ENCODE results near the gene SUPT5H. TPM values are rescaled to one million over a fixed set of nuclear protein-coding genes. Genes with fewer than 3 reads are reported as not detected.

The SUPT5H gene
- total RNA-seq, 1 donor from 2014 or later: 139 TPM

DNA sequence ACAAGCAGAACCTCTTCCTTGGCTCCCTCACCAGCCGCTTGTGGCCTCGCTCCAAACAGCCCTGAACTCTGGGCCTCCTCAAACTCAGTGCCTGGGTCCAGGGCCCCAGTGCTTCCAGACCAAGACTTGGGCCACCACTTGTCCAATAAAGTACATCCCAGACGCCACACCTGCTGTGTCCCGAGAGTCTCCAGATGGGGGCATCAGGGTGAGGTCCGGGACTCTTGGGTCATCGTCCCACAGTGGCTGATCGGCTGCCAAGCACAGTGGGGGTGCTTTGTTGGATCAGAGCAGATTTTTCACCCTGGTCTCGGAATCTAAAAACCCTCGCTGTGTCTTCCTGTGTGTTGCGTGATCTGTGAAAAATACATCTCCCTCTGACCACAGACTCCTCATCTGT lies 44.4 kb downstream of the SUPT5H start:
- Mint-ChIP-seq H3K4me1 (ENCODE audit: unreplicated experiment) (peaks cover 4% of the 10 kb centered on the region), H3K36me3 (ENCODE audit: low read depth, unreplicated experiment) (peaks cover 29% of the 10 kb centered on the region), H3K4me3 (ENCODE audit: unreplicated experiment) (peak overlapping the region; percentile 47), H3K27ac (ENCODE audit: unreplicated experiment) (no peak overlapping the region), H3K27me3 (ENCODE audit: unreplicated experiment) (peaks cover 8% of the 10 kb centered on the region), H3K9me3 (ENCODE audit: unreplicated experiment) (no peaks in the 10 kb centered on the region)
- TF ChIP-seq, protein P1, sequence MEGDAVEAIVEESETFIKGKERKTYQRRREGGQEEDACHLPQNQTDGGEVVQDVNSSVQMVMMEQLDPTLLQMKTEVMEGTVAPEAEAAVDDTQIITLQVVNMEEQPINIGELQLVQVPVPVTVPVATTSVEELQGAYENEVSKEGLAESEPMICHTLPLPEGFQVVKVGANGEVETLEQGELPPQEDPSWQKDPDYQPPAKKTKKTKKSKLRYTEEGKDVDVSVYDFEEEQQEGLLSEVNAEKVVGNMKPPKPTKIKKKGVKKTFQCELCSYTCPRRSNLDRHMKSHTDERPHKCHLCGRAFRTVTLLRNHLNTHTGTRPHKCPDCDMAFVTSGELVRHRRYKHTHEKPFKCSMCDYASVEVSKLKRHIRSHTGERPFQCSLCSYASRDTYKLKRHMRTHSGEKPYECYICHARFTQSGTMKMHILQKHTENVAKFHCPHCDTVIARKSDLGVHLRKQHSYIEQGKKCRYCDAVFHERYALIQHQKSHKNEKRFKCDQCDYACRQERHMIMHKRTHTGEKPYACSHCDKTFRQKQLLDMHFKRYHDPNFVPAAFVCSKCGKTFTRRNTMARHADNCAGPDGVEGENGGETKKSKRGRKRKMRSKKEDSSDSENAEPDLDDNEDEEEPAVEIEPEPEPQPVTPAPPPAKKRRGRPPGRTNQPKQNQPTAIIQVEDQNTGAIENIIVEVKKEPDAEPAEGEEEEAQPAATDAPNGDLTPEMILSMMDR (IDR thresholded peaks at IDR 0.05; ENCODE audit: unreplicated experiment): no peak
- no peak for DNase-seq (ENCODE audit: low spot score)

DNA sequence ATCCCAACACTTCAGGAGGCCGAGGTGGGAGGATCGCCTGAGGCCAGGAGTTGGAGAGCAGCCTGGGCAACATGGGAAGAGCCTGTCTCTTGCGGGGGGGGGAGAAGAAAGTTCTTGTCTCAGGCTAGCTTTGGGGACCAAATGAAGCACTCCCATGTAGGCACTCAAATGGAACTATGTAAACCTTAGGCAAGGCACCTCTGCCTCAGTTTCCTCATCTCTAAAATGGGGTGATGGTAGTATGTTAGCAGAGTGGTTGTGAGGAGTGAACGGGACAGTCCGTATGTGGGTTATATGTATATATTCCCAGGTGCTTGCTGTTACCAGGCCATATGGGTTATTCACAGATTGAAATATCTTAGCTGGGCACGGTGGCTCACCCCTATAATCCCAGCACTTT lies 46.8 kb downstream of the SUPT5H start:
- TF ChIP-seq, protein P1 (IDR thresholded peaks at IDR 0.05; ENCODE audit: unreplicated experiment): no peak
- Mint-ChIP-seq H3K4me3 (ENCODE audit: unreplicated experiment) (no peak overlapping the region), H3K36me3 (ENCODE audit: low read depth, unreplicated experiment) (peaks cover 22% of the 10 kb centered on the region), H3K9me3 (ENCODE audit: unreplicated experiment) (no peaks in the 10 kb centered on the region), H3K4me1 (ENCODE audit: unreplicated experiment) (peaks cover 3% of the 10 kb centered on the region), H3K27me3 (ENCODE audit: unreplicated experiment) (peaks cover 3% of the 10 kb centered on the region), H3K27ac (ENCODE audit: unreplicated experiment) (no peak overlapping the region)
- DNase-seq (ENCODE audit: low spot score): no peak

DNA sequence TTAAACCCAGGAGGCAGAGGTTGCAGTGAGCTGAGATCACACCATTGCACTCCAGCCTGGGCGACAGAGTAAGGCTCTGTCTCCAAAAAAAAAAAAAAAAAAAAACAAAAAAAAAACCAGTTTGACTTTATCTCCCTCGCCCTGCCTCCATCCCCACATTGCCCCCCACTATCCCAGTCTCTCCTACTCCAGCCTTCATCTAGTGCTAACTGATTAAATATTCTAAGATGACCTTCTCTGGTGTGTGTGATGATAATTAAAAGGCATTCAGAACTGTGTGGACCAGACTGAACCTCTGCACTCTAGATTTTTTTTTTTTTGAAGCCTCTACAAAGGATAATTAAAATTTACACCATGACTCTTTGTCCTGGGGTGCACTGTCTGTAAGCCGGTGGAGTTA lies 47.4 kb downstream of the SUPT5H start:
- Mint-ChIP-seq H3K4me3 (ENCODE audit: unreplicated experiment) (peak overlapping the region; percentile 34), H3K27ac (ENCODE audit: unreplicated experiment) (no peak overlapping the region), H3K9me3 (ENCODE audit: unreplicated experiment) (no peaks in the 10 kb centered on the region), H3K4me1 (ENCODE audit: unreplicated experiment) (peaks cover 3% of the 10 kb centered on the region), H3K27me3 (ENCODE audit: unreplicated experiment) (peaks cover 3% of the 10 kb centered on the region), H3K36me3 (ENCODE audit: low read depth, unreplicated experiment) (peaks cover 20% of the 10 kb centered on the region)
- TF ChIP-seq, protein P1 (IDR thresholded peaks at IDR 0.05; ENCODE audit: unreplicated experiment): no peak
- DNase-seq (ENCODE audit: low spot score): no peak

DNA sequence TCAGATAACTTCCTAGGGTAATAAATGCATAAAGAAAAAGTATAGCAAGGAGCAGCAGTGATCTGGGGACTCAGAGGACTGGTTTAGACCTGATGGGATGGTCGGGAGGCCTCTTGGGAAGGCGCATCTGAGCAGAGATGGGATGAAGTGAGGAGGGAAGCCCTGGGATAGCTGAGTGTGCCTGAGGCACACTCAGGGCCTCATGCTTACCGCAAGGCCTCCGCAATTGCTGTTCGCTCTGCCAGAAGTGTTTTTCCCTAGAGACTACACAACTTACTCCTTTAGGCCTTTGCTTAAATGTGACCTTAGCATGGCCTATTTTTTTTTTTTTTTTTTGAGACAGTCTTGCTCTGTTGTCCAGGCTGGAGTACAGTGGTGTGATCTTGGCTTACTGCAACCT lies 49.3 kb downstream of the SUPT5H start:
- H3K4me3 Mint-ChIP-seq (ENCODE audit: unreplicated experiment): no peak overlapping the region
- peaks cover 16% of the 10 kb centered on the region for H3K36me3 Mint-ChIP-seq (ENCODE audit: low read depth, unreplicated experiment)
- TF ChIP-seq, protein P1 (IDR thresholded peaks at IDR 0.05; ENCODE audit: unreplicated experiment): no peak
- DNase-seq (ENCODE audit: low spot score): no peak
- peaks cover 13% of the 10 kb centered on the region for H3K4me1 Mint-ChIP-seq (ENCODE audit: unreplicated experiment)
- H3K9me3 Mint-ChIP-seq (ENCODE audit: unreplicated experiment): peaks cover 3% of the 10 kb centered on the region
- H3K27ac Mint-ChIP-seq (ENCODE audit: unreplicated experiment): no peak overlapping the region
- H3K27me3 Mint-ChIP-seq (ENCODE audit: unreplicated experiment): peaks cover 11% of the 10 kb centered on the region

DNA sequence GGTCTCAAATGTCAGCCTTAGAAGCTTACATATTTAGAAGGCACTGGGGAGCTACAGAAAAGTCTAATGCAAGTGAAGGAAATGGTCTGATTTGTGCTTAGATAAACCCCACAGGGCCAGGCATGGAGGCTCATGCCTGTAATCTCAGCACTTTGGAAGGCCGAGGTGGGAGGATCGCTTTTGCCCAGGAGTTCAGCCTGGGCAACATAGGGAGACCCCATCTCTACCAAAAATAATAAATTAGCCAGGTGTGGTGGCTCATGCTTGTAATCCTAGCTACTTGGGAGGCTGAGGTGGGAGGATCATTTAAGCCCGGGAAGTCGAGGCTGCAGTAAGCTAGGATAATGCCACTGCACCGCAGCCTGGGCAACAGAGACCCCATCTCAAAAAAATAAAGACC lies 50.7 kb downstream of the SUPT5H start:
- TF ChIP-seq, protein P1 (IDR thresholded peaks at IDR 0.05; ENCODE audit: unreplicated experiment): no peak
- H3K4me1 Mint-ChIP-seq (ENCODE audit: unreplicated experiment): peaks cover 16% of the 10 kb centered on the region
- no peak overlapping the region for H3K4me3 Mint-ChIP-seq (ENCODE audit: unreplicated experiment)
- H3K9me3 Mint-ChIP-seq (ENCODE audit: unreplicated experiment): peaks cover 4% of the 10 kb centered on the region
- peaks cover 10% of the 10 kb centered on the region for H3K27me3 Mint-ChIP-seq (ENCODE audit: unreplicated experiment)
- no peak for DNase-seq (ENCODE audit: low spot score)
- peak overlapping the region; percentile 8 for H3K27ac Mint-ChIP-seq (ENCODE audit: unreplicated experiment)
- peaks cover 15% of the 10 kb centered on the region for H3K36me3 Mint-ChIP-seq (ENCODE audit: low read depth, unreplicated experiment)
